A549 (cell line): ENCODE measurements around the gene PDE7B.

Source experiments
- CHD2 ChIP-seq: fragments of 150-350 bp; IDR thresholded peaks from 2 replicates; pipeline ENCODE4 v1.6.1; 2014; ENCODE audit warnings: low read length; ENCODE audit not compliant: partially characterized antibody
- EP300 ChIP-seq, 2 experiments: fragments of >200 bp; sonication (Bioruptor Twin); formaldehyde crosslinking; IDR thresholded peaks; 2 replicates in 1 of 2; 3 replicates in 1 of 2; pipeline ENCODE4 v1.6.1; 2016 to 2017
- RAD21 ChIP-seq, 2 experiments: fragments of >200 bp in 1 of 2; sonication (Bioruptor Twin) in 1 of 2; formaldehyde crosslinking in 1 of 2; IDR thresholded peaks in 1 of 2; conservative IDR thresholded peaks in 1 of 2; 2 replicates in 1 of 2; 3 replicates in 1 of 2; pipeline ENCODE4 v1.6.1; 2012 to 2018; ENCODE audit warnings: inconsistent platforms in 1 of 2
- RFX5 ChIP-seq: fragments of 450-650 bp; IDR thresholded peaks from 2 replicates; pipeline ENCODE4 v1.7.1; 2014; ENCODE audit warnings: antibody characterized with exemption, mild to moderate bottlenecking, moderate library complexity
- SMC3 ChIP-seq: fragments of >200 bp; sonication (Bioruptor Twin); formaldehyde crosslinking; IDR thresholded peaks from 3 replicates; pipeline ENCODE4 v1.6.1; 2018; ENCODE audit warnings: inconsistent platforms
- TF ChIP-seq, protein P1 (sequence below): fragments of >200 bp; sonication (Bioruptor Twin); formaldehyde crosslinking; IDR thresholded peaks from 3 replicates; pipeline ENCODE4 v1.5.1; 2016

GRCh38 chr6:136184738-136185137, 333.2 kb downstream of the PDE7B start:
- no peak for TF ChIP-seq CHD2
- TF ChIP-seq, protein P1, sequence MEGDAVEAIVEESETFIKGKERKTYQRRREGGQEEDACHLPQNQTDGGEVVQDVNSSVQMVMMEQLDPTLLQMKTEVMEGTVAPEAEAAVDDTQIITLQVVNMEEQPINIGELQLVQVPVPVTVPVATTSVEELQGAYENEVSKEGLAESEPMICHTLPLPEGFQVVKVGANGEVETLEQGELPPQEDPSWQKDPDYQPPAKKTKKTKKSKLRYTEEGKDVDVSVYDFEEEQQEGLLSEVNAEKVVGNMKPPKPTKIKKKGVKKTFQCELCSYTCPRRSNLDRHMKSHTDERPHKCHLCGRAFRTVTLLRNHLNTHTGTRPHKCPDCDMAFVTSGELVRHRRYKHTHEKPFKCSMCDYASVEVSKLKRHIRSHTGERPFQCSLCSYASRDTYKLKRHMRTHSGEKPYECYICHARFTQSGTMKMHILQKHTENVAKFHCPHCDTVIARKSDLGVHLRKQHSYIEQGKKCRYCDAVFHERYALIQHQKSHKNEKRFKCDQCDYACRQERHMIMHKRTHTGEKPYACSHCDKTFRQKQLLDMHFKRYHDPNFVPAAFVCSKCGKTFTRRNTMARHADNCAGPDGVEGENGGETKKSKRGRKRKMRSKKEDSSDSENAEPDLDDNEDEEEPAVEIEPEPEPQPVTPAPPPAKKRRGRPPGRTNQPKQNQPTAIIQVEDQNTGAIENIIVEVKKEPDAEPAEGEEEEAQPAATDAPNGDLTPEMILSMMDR = no peak
- no peak for TF ChIP-seq SMC3
- TF ChIP-seq RAD21 (conservative IDR thresholded peaks at IDR 0.05 in 1 of 2, IDR thresholded peaks at IDR 0.05 in 1 of 2) = no peak
- no peak for TF ChIP-seq RFX5
- no peak for TF ChIP-seq EP300 (IDR thresholded peaks at IDR 0.05)
